Activated naive CD8-positive, alpha-beta T cell treated with anti-CD3 and anti-CD28 coated beads, Interleukin-2, amount 50 U/mL, for 24 hours (primary cell): ENCODE measurements around the gene KRTAP10-1.
"Not testable (repeated sequence)": the region's sequence is repeated elsewhere in the genome, so short reads cannot be mapped to it uniquely, and the experiment has no call there.

Experiments
- ATAC-seq: fragments of 150-1000 bp; cut with Tn5 transposase; one replicate; pipeline ENCODE4 v1.10.0; 2021
- DNase-seq: peaks from one replicate; pipeline ENCODE4 v3.0.0; 2021
- H3K27ac Mint-ChIP-seq: one replicate; pipeline ENCODE4 v1.8.0; 2021; ENCODE audit warnings: mild to moderate bottlenecking, mixed read lengths
- H3K27me3 Mint-ChIP-seq: one replicate; pipeline ENCODE4 v1.8.0; 2021; ENCODE audit warnings: mixed read lengths
- H3K36me3 Mint-ChIP-seq: one replicate; pipeline ENCODE4 v1.8.0; 2021; ENCODE audit warnings: low read depth, mixed read lengths
- H3K4me1 Mint-ChIP-seq: one replicate; pipeline ENCODE4 v1.8.0; 2021; ENCODE audit warnings: mixed read lengths
- H3K4me3 Mint-ChIP-seq: one replicate; pipeline ENCODE4 v1.8.0; 2021; ENCODE audit warnings: mild to moderate bottlenecking, moderate library complexity, mixed read lengths
- H3K9me3 Mint-ChIP-seq: one replicate; pipeline ENCODE4 v1.8.0; 2021; ENCODE audit warnings: mixed read lengths

KRTAP10-1 gene

DNA sequence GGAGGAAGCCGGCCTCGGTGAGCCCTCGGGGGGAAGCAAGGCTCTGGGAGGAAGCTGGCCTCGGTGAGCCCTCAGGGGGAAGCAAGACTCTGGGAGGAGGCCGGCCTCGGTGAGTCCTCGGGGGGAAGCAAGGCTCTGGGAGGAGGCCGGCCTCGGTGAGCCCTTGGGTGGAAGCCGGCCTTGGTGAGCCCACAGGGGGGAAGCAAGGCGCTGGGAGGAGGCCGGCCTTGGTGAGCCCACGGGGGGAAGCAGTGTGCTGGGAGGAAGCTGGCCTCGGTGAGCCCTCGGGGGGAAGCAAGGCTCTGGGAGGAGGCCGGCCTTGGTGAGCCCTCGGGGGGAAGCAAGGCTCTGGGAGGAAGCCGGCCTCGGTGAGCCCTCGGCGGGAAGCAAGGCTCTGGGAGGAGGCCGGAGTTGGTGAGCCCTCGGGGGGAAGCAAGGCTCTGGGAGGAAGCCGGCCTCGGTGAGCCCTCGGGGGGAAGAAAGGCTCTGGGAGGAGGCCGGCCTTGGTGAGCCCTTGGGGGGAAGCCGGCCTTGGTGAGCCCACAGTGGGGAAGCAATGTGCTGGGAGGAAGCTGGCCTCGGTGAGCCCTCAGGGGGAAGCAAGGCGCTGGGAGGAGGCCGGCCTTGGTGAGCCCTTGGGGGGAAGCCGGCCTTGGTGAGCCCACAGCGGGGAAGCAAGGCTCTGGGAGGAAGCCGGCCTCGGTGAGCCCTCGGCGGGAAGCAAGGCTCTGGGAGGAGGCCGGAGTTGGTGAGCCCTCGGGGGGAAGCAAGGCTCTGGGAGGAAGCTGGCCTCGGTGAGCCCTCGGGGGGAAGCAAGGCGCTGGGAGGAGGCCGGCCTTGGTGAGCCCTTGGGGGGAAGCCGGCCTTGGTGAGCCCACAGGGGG lies 36.7 kb downstream of the KRTAP10-1 start:
- not testable (repeated sequence) for H3K4me1 Mint-ChIP-seq, H3K9me3 Mint-ChIP-seq, H3K36me3 Mint-ChIP-seq, H3K27ac Mint-ChIP-seq, H3K27me3 Mint-ChIP-seq, ATAC-seq, H3K4me3 Mint-ChIP-seq, DNase-seq

DNA sequence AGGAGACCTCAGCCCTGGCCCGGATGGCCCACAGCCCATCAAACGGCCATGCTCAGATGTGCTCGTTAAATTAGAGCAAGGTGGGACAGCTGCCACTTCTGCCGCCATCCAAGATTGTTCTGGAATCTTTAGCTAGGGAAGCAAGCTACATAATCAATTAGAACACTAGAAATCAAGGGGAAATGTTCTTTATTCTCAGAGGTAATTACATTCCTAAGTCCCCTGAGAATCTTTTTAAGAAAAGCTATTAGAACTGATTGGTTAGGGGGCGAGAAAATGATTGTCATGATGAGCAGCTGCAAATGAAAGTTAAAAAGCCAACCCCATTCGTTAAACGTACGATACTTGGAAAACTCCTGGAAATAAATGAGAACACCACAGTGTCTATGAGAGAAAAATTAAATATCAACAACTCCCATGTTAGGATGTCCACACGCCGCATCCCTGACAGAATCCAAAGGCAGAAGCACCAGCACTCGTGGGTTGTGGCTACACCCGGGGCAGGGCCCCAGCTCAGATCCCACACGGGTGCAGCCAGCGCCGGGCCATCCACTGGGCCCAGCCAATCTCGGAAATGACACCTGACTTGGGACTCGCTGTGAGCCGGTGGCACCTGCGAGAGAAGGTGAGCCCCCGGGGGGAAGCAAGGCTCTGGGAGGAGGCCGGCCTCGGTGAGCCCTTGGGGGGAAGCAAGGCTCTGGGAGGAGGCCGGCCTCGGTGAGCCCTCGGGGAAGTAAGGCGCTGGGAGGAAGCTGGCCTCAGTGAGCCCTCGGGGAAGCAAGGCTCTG lies 37.6 kb downstream of the KRTAP10-1 start:
- DNase-seq (no peak), ATAC-seq (no peak)
- no peaks in the 10 kb centered on the region for H3K9me3 Mint-ChIP-seq
- no peak overlapping the region for H3K27ac Mint-ChIP-seq
- peaks cover 2% of the 10 kb centered on the region for H3K4me1 Mint-ChIP-seq
- no peak overlapping the region for H3K4me3 Mint-ChIP-seq
- H3K36me3 Mint-ChIP-seq = no peaks in the 10 kb centered on the region
- H3K27me3 Mint-ChIP-seq = no peaks in the 10 kb centered on the region

DNA sequence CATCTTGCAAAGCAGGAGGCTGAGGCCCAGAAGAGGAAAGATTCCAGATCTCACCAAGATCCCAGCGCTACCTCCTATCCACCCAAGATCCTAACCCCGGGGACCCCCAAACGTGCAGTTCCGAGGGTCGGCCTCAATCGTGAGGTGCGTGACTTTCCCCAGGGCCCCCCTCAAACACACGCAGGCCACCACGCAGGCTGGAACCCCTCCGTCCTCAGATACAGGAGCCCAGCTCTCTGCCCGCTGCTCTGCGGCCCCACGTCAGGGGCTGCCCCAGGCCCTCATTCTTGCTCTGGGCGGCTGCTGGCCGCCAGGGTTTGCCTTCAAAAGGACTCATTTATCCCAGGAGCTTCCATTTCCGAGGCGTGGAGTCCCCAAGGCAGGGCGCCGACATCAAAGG lies 39.9 kb downstream of the KRTAP10-1 start:
- DNase-seq (no peak), ATAC-seq (no peak)
- Mint-ChIP-seq H3K27me3 (peaks cover 8% of the 10 kb centered on the region), H3K9me3 (no peaks in the 10 kb centered on the region), H3K4me3 (no peak overlapping the region), H3K27ac (no peak overlapping the region), H3K36me3 (no peaks in the 10 kb centered on the region), H3K4me1 (peaks cover 2% of the 10 kb centered on the region)

DNA sequence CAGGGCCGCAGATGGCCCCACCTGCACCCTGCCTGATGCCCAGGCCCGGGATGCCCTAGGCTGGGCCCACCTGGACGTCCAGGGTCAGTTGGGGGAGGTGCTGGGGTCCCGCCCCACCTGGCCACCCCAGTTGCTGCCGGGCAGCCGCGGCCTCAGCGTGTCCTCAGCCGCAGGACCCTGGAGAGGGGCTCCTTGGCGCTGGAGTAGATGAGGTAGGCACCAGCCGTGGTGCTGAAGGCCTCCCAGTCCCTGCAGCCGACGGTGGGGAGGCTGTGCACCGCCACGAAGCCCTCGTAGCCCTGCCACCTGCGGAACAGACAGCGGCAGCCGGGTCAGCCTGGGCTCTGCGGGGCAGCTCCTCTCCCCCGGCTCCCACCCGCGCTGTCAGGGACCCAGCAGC lies 40.4 kb downstream of the KRTAP10-1 start:
- H3K9me3 Mint-ChIP-seq = no peaks in the 10 kb centered on the region
- H3K27ac Mint-ChIP-seq = no peak overlapping the region
- peaks cover 2% of the 10 kb centered on the region for H3K4me1 Mint-ChIP-seq
- H3K4me3 Mint-ChIP-seq = no peak overlapping the region
- no peaks in the 10 kb centered on the region for H3K36me3 Mint-ChIP-seq
- H3K27me3 Mint-ChIP-seq = peaks cover 8% of the 10 kb centered on the region
- ATAC-seq = no peak
- DNase-seq = no peak

DNA sequence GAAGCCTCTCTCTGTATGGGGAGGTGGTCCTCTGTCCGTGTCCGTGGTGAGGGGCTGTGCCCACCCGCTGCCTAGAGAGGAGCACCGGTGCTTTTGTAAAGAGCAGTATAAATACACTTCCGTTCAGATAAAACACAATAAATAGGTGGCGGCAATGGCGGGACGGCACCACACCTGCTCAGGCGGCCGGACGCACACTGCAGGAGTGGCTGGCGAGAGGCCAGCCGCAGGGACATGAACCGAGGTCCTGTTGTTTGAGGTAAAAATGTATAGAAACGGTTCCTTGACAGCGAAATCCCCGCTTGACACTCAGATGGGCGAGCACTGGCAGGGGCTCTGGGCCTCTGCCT lies 40.8 kb downstream of the KRTAP10-1 start:
- DNase-seq (no peak), ATAC-seq (no peak)
- no peak overlapping the region for H3K27ac Mint-ChIP-seq
- no peaks in the 10 kb centered on the region for H3K9me3 Mint-ChIP-seq
- H3K36me3 Mint-ChIP-seq = no peaks in the 10 kb centered on the region
- no peak overlapping the region for H3K4me3 Mint-ChIP-seq
- H3K4me1 Mint-ChIP-seq = peaks cover 2% of the 10 kb centered on the region
- peaks cover 8% of the 10 kb centered on the region for H3K27me3 Mint-ChIP-seq

DNA sequence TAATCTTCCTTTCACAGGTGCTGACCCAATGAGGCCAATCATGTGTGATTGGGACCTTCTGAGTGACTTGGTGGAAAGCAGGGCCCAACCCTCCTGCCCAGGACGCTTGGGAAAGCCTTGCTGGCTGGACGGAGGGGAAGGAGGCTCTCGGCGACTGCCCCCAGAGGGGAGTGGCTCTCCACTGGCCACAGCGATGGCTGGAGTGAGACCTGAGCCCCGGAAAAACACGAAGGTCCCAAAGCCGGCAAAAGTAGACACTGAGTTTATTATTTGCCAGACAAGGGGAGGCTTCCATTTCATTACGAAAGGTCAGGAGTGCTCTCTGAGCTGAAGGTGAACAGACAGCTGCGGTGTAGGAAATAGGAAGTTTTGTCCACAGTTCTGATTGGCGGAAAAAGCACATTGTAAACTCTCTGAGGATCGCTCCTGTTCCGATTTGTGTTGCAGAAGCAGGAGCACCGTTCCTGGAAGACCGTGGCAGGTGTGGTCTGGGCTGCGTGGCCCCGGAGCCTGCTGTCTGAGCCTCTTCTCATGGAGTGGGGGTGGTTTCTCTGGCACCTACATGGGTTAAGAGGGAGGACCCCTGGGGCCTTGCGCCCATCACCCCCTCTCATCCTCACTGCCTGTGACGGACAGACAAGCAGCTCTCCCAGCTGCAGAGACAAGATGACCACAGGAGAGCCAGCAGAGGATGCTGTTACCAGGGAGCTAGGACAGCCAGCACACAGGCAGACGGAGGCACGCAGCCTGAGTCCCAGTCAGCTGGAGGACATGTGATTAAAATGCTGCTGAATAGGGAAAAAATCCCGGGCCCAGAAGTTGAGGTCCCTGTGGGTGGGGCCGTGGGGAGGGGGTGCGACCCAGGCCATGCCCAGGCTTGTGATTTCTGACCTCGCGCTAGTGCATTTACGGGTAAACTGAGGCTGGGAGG lies 41.5 kb downstream of the KRTAP10-1 start:
- ATAC-seq (no peak), DNase-seq (no peak)
- Mint-ChIP-seq H3K4me3 (no peak overlapping the region), H3K27me3 (peaks cover 8% of the 10 kb centered on the region), H3K36me3 (no peaks in the 10 kb centered on the region), H3K27ac (no peak overlapping the region), H3K9me3 (no peaks in the 10 kb centered on the region), H3K4me1 (no peaks in the 10 kb centered on the region)

DNA sequence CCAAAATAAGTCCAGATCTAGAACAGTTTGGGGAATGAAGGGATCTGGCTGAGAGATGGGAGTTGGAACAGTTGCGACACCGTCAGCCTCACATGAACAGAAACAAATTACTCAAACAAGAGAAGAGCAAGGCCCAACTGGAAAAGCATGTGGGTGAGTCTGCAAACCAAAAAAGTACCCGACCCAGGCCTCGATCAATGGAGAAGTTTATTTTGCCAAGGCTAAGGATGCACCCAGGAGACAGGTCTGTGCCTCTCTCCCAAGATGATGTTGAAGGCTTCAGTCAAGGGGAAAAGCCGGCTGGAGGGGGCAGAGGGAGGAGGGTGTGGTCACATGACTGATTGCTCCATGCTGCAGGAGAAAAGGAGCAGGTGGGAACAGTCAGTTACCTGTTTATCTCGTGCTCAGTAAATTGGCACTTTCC lies 42.3 kb downstream of the KRTAP10-1 start:
- DNase-seq = no peak
- H3K27me3 Mint-ChIP-seq = peaks cover 11% of the 10 kb centered on the region
- H3K36me3 Mint-ChIP-seq = no peaks in the 10 kb centered on the region
- no peak overlapping the region for H3K27ac Mint-ChIP-seq
- H3K9me3 Mint-ChIP-seq = peaks cover 5% of the 10 kb centered on the region
- ATAC-seq = no peak
- no peaks in the 10 kb centered on the region for H3K4me1 Mint-ChIP-seq
- H3K4me3 Mint-ChIP-seq = no peak overlapping the region

DNA sequence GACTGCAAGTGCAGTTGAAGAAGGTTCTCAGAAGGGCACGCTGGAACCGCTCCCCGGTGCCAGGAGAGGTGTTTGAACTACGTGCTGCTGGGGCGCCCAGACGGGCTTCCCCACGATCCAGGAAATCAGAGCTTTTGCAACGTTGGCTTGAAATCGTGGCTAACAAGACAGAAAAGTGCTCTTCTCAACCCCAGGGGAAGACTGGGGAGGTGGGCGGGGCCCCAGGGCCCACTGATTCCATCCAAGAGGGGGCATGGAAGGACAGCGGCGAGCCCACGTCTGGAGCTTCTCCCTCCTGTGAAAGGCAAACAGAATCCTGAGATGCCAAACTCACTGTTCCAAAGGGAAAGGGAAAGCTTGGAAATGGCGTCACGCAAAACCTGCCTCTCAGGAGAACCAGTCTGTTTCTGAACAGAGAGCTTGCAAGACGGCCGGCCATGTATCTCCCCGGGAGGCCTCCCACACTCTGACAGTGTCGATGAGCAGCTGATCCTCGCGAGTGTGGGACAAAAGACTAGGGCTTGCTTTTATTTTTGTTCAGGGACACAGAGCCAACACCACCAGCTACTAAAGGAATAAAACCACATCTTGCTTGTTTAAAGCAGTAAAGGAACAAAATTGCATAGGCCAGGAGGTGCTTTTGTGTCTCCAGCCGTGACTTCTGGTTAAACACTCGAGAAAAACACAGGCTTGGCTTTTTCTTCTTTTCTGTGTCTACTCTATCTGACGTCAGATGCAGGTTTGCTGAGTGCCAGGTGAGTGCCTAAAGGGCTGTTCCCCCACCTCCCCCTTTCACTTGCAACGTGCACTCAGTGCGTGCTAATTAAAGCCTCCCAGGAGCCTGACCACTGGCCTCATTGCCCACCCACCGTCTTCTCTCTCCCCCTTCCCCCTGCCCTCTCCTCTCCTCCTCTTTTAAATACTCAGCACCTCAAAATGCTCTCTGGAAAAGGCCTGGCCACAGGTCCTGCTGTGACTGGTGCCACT lies 43.1 kb downstream of the KRTAP10-1 start:
- H3K27ac Mint-ChIP-seq = no peak overlapping the region
- peaks cover 12% of the 10 kb centered on the region for H3K9me3 Mint-ChIP-seq
- H3K4me3 Mint-ChIP-seq = no peak overlapping the region
- no peaks in the 10 kb centered on the region for H3K36me3 Mint-ChIP-seq
- DNase-seq = no peak
- peaks cover 16% of the 10 kb centered on the region for H3K27me3 Mint-ChIP-seq
- H3K4me1 Mint-ChIP-seq = no peaks in the 10 kb centered on the region
- ATAC-seq = no peak

DNA sequence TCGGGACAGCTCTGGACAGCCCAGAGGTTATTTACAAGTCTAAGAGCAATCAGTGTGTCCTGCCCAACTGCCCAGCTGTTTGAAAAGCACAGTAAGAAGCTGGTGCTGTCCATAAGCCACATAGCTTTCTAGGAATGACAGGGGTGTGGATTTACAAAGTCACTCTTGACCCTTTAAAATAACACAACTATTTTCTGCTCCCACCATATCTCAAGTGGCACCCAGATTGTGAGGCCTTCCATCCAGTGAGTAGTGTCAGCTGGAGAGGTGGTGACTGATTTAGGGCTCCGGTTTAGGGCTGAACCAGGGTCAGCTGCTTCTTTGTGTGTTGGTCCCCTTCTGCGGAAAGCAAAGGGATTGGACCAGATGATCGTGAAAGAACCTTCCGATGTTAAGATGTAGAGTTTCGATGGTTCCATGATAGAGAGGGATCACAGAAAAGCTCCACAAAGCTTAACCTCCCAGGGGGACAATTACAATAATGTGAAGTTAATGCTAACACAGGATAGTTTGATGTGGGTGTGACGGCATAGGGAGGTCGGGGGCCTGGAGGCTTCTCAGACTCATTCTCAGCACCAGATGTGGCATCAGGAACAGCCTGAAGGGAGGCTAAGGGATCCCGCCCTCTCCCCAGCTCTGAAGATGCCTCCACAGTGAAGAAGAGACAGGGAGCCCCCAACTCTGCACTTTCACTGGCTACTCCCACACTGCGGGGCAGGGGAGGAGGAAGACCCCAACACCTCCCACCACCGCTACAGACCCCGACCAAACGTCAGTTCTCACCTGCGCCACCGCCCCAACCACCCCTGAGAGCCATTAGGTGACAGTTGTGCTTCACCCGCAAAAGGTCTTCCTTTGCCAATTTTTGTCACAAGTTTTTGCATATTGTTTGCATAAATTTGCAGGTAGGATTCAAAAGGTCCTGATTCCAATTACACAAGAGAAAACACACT lies 44.1 kb downstream of the KRTAP10-1 start:
- no peak overlapping the region for H3K4me3 Mint-ChIP-seq
- H3K27ac Mint-ChIP-seq = no peak overlapping the region
- H3K4me1 Mint-ChIP-seq = no peaks in the 10 kb centered on the region
- peaks cover 12% of the 10 kb centered on the region for H3K9me3 Mint-ChIP-seq
- no peak for DNase-seq
- no peak for ATAC-seq
- no peaks in the 10 kb centered on the region for H3K36me3 Mint-ChIP-seq
- peaks cover 17% of the 10 kb centered on the region for H3K27me3 Mint-ChIP-seq

DNA sequence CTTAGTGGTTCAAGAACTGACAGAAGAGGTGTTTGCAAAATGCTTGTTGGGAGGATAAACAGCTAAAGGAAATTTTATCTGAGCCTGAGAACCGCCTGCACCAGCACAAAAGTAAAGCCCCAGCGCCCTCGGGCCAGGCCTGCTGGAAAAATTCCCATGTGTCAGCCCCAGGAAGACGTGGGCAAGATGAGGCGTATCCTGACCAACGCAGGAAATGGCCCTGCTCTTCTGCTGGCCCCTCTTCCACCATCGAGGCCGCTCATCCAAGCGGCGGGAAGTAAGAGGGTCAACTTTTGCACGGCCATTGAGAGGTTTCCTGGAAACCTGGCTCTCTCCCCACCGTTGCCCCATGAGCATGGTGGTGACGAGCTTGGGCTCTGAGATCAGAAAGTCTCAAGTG lies 45.0 kb downstream of the KRTAP10-1 start:
- Mint-ChIP-seq H3K9me3 (peaks cover 12% of the 10 kb centered on the region), H3K36me3 (no peaks in the 10 kb centered on the region), H3K4me3 (no peak overlapping the region), H3K4me1 (no peaks in the 10 kb centered on the region), H3K27ac (no peak overlapping the region), H3K27me3 (peaks cover 17% of the 10 kb centered on the region)
- no peak for ATAC-seq
- no peak for DNase-seq

DNA sequence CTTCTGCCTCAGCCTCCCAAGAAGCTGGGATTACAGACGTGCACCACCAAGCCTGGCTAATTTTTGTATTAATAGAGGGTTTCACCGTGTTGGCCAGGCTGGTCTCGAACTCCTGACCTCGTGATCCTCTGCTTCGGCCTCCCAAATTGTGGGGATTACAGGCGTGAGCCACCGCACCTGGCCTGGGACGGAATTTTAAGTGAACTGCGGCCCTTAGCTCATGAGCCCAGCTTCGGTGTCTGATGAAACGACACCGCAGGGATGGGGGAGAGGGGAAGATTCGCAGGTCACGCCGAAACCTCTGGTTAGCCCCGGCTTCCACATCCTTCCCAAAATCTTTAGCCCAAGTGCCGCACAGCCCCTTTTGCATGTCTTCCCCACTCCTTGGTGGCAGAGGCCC lies 45.6 kb downstream of the KRTAP10-1 start:
- Mint-ChIP-seq H3K9me3 (peaks cover 12% of the 10 kb centered on the region), H3K27ac (no peak overlapping the region), H3K27me3 (peaks cover 17% of the 10 kb centered on the region), H3K4me1 (no peaks in the 10 kb centered on the region), H3K4me3 (no peak overlapping the region), H3K36me3 (no peaks in the 10 kb centered on the region)
- no peak for ATAC-seq
- DNase-seq = no peak

DNA sequence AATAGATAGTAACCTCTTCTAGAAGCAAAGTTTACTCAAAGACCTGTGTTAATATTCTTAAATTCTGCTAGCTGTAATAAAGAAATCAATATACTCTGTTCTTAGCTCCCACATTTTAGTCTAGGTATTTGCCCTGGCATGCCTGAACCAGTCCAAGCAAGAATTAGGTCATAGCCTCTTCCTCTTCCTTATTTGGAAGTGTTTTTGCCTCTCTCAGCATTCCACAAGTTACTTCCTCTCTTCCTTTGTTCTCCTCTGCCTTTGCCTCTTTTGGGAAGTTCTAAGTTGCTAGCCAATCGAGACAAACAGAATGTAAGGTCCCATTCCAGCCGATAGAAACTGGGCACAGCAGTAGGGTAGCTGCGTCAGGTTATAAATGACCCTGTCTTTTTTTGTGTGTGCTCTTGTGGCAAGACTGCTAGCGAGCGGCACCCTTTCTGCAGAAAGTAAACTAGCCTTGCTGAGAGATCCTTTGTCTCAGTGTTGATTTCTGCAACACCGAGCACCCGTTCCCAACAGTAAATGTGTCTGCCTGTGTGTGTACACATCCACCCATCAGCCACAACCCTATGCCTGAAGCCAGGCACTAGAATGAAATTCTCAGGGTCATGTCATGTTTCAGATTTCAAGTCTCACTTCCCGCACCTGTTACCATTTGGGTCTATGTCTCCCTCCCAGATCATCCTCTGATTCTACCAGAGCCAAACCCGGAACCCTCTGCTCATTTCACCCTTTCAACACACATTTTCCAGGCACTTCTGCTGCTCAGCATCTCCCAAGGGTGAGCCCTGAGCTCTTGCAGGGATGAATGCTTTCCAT lies 47.2 kb downstream of the KRTAP10-1 start:
- Mint-ChIP-seq H3K36me3 (no peaks in the 10 kb centered on the region), H3K9me3 (peaks cover 12% of the 10 kb centered on the region), H3K4me3 (no peak overlapping the region), H3K27me3 (peaks cover 17% of the 10 kb centered on the region), H3K27ac (no peak overlapping the region), H3K4me1 (no peaks in the 10 kb centered on the region)
- ATAC-seq (no peak), DNase-seq (no peak)
